ENCODE results near the gene LGR4.

GRCh38 chr11:27317751-27318150 lies 154.8 kb downstream of the LGR4 start:
- TF ChIP-seq PHF8 (IDR thresholded peaks at IDR 0.05; ENCODE audit: borderline replicate concordance, low read length) (no peak), TAF1 (IDR thresholded peaks at IDR 0.05; ENCODE audit: control insufficient read depth, extremely low read depth, insufficient read depth, low read length, severe bottlenecking) (no peak), POLR2A (conservative IDR thresholded peaks at IDR 0.05) (no peak), HNRNPLL (IDR thresholded peaks at IDR 0.05; ENCODE audit: low read depth, low read length, poor library complexity, severe bottlenecking) (no peak), HDGF (IDR thresholded peaks at IDR 0.05) (no peak), SETDB1 (IDR thresholded peaks at IDR 0.05; ENCODE audit: low read length) (no peak), FOXP4 (CRISPR knock-in tag; IDR thresholded peaks at IDR 0.05; ENCODE audit: borderline replicate concordance) (no peak), YY1 (IDR thresholded peaks at IDR 0.05; ENCODE audit: borderline replicate concordance in 1 of 3, control insufficient read depth in 1 of 3, extremely low read depth in 1 of 3, insufficient read depth in 3 of 3, insufficient read length in 1 of 3, insufficient replicate concordance in 2 of 3, low read depth in 1 of 3, low read length in 2 of 3) (no peak)
